HCT116 (cell line): ENCODE data around the gene RABGGTA. TPM values are rescaled to one million over a fixed set of nuclear protein-coding genes. Genes with fewer than 3 reads are reported as not detected.

Experiments
- ATAC-seq: fragments of 200-7000 bp; cut with Tn5 transposase; 2 replicates; pipeline ENCODE4 v1.9.1; 2020; ENCODE audit warnings: mild to moderate bottlenecking, moderate library complexity
- BruUV-seq: library from RNA; stranded (reverse); fragments of 400-500 nt; replicated peaks from 2 replicates; lab custom pipeline; 2021; lab: Mats Ljungman, UMichigan
- CTCF ChIA-PET: fragments of 300-600 bp; sonication (Branson Sonifier 250); formaldehyde crosslinking; loops from one replicate; lab custom pipeline; 2021; ENCODE audit warnings: antibody characterized with exemption; lab: Charles Lee
- POLR2A ChIA-PET: fragments of 300-600, 350-600 bp; sonication (Branson Sonifier 250); formaldehyde crosslinking; loops from one replicate; lab custom pipeline; 2021; ENCODE audit warnings: antibody characterized with exemption; lab: Charles Lee
- RAD21 ChIA-PET, 2 experiments: fragments of 300-600 bp; sonication (Branson Sonifier 250); formaldehyde crosslinking; loops; one replicate each; lab custom pipeline; 2023; ENCODE audit warnings: low total read pairs in 2 of 2; ENCODE audit not compliant: uncharacterized antibody in 2 of 2, unreplicated experiment in 2 of 2, low non-redundant PET in 1 of 2; lab: Charles Lee
- DNase-seq: peaks from one replicate; pipeline ENCODE4 v3.0.0-alpha.2; 2010; ENCODE audit warnings: low read depth, low spot score
- H2AFZ ChIP-seq: fragments of 200-600 bp; shearing (Covaris generic), sonication (generic); 2 replicates; pipeline ENCODE4 v1.6.1; 2017; ENCODE audit warnings: low read depth, mixed run types, mixed read lengths, antibody characterized with exemption, low read length; ENCODE audit not compliant: poor library complexity, severe bottlenecking
- H3K27ac ChIP-seq: 2 replicates; pipeline ENCODE4 v1.5.1; 2012; ENCODE audit warnings: low read depth, low read length
- H3K27me3 ChIP-seq: fragments of 200-600 bp; sonication (generic); 2 replicates; pipeline ENCODE4 v1.6.1; 2016; ENCODE audit warnings: mixed run types, low read length, mixed read lengths; ENCODE audit not compliant: insufficient read depth
- H3K36me3 ChIP-seq, 2 experiments: fragments of 200-500 bp in 1 of 2; fragments of 200-600 bp in 1 of 2; sonication (Bioruptor generic) in 1 of 2; sonication (generic) in 1 of 2; 2 replicates each; pipeline versions ENCODE4 v1.5.1 to v1.6.1; 2014 to 2016; ENCODE audit warnings: low read length in 2 of 2, inconsistent platforms in 1 of 2, mixed read lengths in 1 of 2, mixed run types in 1 of 2; ENCODE audit not compliant: insufficient read depth in 2 of 2, control insufficient read depth in 1 of 2
- H3K4me1 ChIP-seq, 2 experiments: fragments of 200-600 bp in 1 of 2; sonication (generic) in 1 of 2; 2 replicates each; pipeline versions ENCODE4 v1.5.1 to v1.6.1; 2012 to 2017; ENCODE audit warnings: low read length in 2 of 2, inconsistent platforms in 1 of 2, mild to moderate bottlenecking in 1 of 2, mixed read lengths in 1 of 2, mixed run types in 1 of 2, moderate library complexity in 1 of 2; ENCODE audit not compliant: insufficient read depth in 2 of 2, control insufficient read depth in 1 of 2
- H3K4me2 ChIP-seq: fragments of 200-600 bp; sonication (generic); 2 replicates; pipeline ENCODE4 v1.6.1; 2017; ENCODE audit warnings: mixed run types, low read length, mixed read lengths
- H3K4me3 ChIP-seq, 2 experiments: fragments of 200-600 bp in 1 of 2; sonication (generic) in 1 of 2; replicated peaks in 1 of 2; 2 replicates each; pipeline ENCODE4 v1.5.1; 2011 to 2016; ENCODE audit warnings: low read length in 2 of 2, control low read depth in 1 of 2, low read depth in 1 of 2, mild to moderate bottlenecking in 1 of 2, mixed read lengths in 1 of 2, mixed run types in 1 of 2
- H3K79me2 ChIP-seq: fragments of 200-600 bp; sonication (generic); 2 replicates; pipeline ENCODE4 v1.6.1; 2017; ENCODE audit warnings: mild to moderate bottlenecking, mixed run types, low read length, moderate library complexity, mixed read lengths; ENCODE audit not compliant: insufficient read depth
- H3K9ac ChIP-seq: fragments of 200-600 bp; sonication (generic); 2 replicates; pipeline ENCODE4 v1.6.1; 2016; ENCODE audit warnings: low read length, mixed read lengths
- H3K9me2 ChIP-seq: fragments of 200-600 bp; sonication (generic), shearing (Covaris generic); 2 replicates; pipeline ENCODE4 v1.6.1; 2017; ENCODE audit warnings: mixed run types, mild to moderate bottlenecking, moderate library complexity; ENCODE audit not compliant: insufficient read depth
- H3K9me3 ChIP-seq, 2 experiments: fragments of 200-500 bp in 1 of 2; fragments of 200-600 bp in 1 of 2; sonication (Bioruptor generic) in 1 of 2; sonication (generic) in 1 of 2; 2 replicates each; pipeline ENCODE4 v1.6.1; 2014 to 2017; ENCODE audit warnings: low read length in 2 of 2, mixed read lengths in 2 of 2, inconsistent platforms in 1 of 2, low read depth in 1 of 2, mild to moderate bottlenecking in 1 of 2, mixed run types in 1 of 2, moderate library complexity in 1 of 2; ENCODE audit not compliant: control insufficient read depth in 1 of 2, insufficient read depth in 1 of 2
- H4K20me1 ChIP-seq: fragments of 200-600 bp; sonication (generic), shearing (Covaris generic); 2 replicates; pipeline ENCODE4 v1.6.1; 2017; ENCODE audit warnings: mixed run types, mild to moderate bottlenecking, moderate library complexity; ENCODE audit not compliant: insufficient read depth
- CBX3 ChIP-seq: IDR thresholded peaks from 2 replicates; pipeline ENCODE4 v1.6.1; 2012; ENCODE audit warnings: low read depth
- ELF1 ChIP-seq: IDR thresholded peaks from 2 replicates; pipeline ENCODE4 v1.6.1; 2012; ENCODE audit warnings: low read depth, borderline replicate concordance
- EZH2phosphoT487 ChIP-seq: fragments of 200-600 bp; IDR thresholded peaks from 2 replicates; pipeline ENCODE4 v1.6.1; 2018; ENCODE audit warnings: antibody characterized with exemption, borderline replicate concordance
- JUND ChIP-seq: IDR thresholded peaks from 2 replicates; pipeline ENCODE4 v1.6.1; 2012
- SIN3A ChIP-seq: IDR thresholded peaks from 2 replicates; pipeline ENCODE4 v1.6.1; 2012; ENCODE audit warnings: low read depth
- TCF7L2 ChIP-seq: IDR thresholded peaks from 2 replicates; pipeline ENCODE4 v1.7.0; 2011; ENCODE audit warnings: borderline replicate concordance, inconsistent platforms; ENCODE audit not compliant: insufficient read depth, insufficient read length; ENCODE audit errors: extremely low read depth
- YY1 ChIP-seq: IDR thresholded peaks from 2 replicates; pipeline ENCODE4 v1.6.1; 2011; ENCODE audit warnings: low read length, low read depth, moderate library complexity, mild to moderate bottlenecking; ENCODE audit not compliant: insufficient replicate concordance; ENCODE audit errors: extremely low read depth
- ZNF274 ChIP-seq: fragments of 200-500 bp; sonication (Bioruptor generic); IDR thresholded peaks from 2 replicates; pipeline ENCODE4 v1.6.1; 2014; ENCODE audit warnings: mild to moderate bottlenecking, low read depth, low read length, inconsistent platforms
- intact Hi-C: fragments of 100-400 bp; cut with micrococcal nuclease; formaldehyde crosslinking; loops from 2 replicates; pipeline ENCODE4 v1.10.0; 2022
- total RNA-seq: library from RNA; stranded (reverse); gene quantifications from one replicate; pipeline ENCODE4 v1.2.1, GENCODE V29; 2021; ENCODE audit not compliant: unreplicated experiment
- TF ChIP-seq, protein P1 (sequence below), 3 experiments: fragments of 200-600 bp in 1 of 3; sonication (generic) in 1 of 3; IDR thresholded peaks in 2 of 3; conservative IDR thresholded peaks in 1 of 3; 2 replicates each; pipeline ENCODE4 v1.5.1; 2012 to 2017; ENCODE audit warnings: low read depth in 2 of 3, low read length in 2 of 3, antibody characterized with exemption in 1 of 3, borderline replicate concordance in 1 of 3, control low read depth in 1 of 3, mild to moderate bottlenecking in 1 of 3, mixed read lengths in 1 of 3, mixed run types in 1 of 3, moderate library complexity in 1 of 3; ENCODE audit not compliant: insufficient read depth in 1 of 3
- TF ChIP-seq, protein P2 (sequence below): IDR thresholded peaks from 2 replicates; pipeline ENCODE4 v1.6.1; 2012
- TF ChIP-seq, protein P3 (sequence below): IDR thresholded peaks from 2 replicates; pipeline ENCODE4 v1.6.1; 2012; ENCODE audit warnings: low read depth
- TF ChIP-seq, protein P4 (sequence below): IDR thresholded peaks from 2 replicates; pipeline ENCODE4 v1.6.1; 2011; ENCODE audit warnings: mild to moderate bottlenecking, low read length, moderate library complexity; ENCODE audit not compliant: insufficient replicate concordance; ENCODE audit errors: extremely low read depth

RABGGTA gene
- total RNA-seq, 1 experiment from 2014 or later, result 40.8 TPM

DNA sequence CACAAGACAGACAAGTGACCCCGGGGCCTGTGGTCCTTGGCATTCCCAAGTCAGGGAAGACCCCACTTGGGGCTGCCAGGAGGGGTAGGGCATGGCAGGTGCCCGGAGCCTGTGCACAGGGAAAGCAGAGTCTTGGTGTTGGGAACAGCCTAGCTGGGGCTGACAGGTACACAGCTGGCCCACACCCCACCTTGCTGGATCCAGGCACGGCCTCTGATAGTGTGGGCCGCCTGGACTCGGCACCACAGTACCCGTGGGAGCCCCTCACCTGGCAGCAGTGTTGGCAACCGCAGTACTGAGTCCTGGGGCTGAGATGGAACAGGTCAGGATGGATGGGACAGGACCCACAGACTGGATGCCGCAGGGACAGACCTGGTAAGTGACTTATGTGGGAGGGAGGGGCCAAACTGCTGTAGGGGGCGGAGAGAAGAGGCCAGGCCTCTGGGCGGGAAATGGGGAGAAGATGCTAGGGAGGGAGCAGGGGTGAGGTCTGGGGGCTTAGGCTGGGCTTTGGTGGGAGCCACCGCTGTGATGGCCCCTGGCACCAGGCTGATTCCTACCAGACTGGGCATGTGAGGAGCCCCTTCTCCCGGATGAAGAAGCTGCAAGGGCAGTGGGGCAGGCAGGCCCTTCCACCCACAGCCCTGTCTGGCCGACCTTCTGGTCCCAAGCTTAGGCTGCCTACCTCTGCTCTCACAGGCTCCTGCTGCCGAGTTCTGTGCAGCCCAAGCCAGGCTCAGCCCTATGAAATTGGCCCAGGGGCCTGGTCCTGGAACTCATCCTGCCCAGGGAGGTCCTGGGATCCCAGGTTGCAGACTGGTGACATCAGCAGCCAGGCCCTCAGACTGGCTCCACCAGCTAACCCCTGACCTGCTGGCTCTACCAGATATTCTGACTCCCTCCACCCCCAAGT is 8.3 kb downstream of the RABGGTA start, which contains the start of gene TGM1:
TSS of gene TGM1 (minus strand) at position 357 of the 913 bp plus-strand sequence. CDS start 825 bp downstream, outside the sequence.
- H4K20me1 ChIP-seq, result no peaks in the 10 kb centered on the region
- intact Hi-C loops, result no loop called here
- no peak within 1 kb of the TSS for H3K4me3 ChIP-seq
- no peaks in the 10 kb centered on the region for H3K36me3 ChIP-seq
- ChIA-PET POLR2A (interaction anchor here (2.2 kb wide), 1 partner anchor 8 kb away, joined by 8 read pairs; the partner anchor contains the start of gene RABGGTA), CTCF (no interaction called here), RAD21 (no interaction called here)
- no peak within 1 kb of the TSS for H3K27ac ChIP-seq
- no peaks in the 10 kb centered on the region for H3K9me3 ChIP-seq
- BruUV-seq, result no TSS peak
- no peak within 1 kb of the TSS for H3K9ac ChIP-seq
- TF ChIP-seq CBX3, result no peak
- TF ChIP-seq, protein P1, sequence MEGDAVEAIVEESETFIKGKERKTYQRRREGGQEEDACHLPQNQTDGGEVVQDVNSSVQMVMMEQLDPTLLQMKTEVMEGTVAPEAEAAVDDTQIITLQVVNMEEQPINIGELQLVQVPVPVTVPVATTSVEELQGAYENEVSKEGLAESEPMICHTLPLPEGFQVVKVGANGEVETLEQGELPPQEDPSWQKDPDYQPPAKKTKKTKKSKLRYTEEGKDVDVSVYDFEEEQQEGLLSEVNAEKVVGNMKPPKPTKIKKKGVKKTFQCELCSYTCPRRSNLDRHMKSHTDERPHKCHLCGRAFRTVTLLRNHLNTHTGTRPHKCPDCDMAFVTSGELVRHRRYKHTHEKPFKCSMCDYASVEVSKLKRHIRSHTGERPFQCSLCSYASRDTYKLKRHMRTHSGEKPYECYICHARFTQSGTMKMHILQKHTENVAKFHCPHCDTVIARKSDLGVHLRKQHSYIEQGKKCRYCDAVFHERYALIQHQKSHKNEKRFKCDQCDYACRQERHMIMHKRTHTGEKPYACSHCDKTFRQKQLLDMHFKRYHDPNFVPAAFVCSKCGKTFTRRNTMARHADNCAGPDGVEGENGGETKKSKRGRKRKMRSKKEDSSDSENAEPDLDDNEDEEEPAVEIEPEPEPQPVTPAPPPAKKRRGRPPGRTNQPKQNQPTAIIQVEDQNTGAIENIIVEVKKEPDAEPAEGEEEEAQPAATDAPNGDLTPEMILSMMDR (IDR thresholded peaks at IDR 0.05 in 2 of 3, conservative IDR thresholded peaks at IDR 0.05 in 1 of 3; ENCODE audit: borderline replicate concordance in 1 of 3, insufficient read depth in 1 of 3, low read depth in 2 of 3, low read length in 2 of 3), result no peak
- no peak for TF ChIP-seq TCF7L2
- TF ChIP-seq, protein P2, sequence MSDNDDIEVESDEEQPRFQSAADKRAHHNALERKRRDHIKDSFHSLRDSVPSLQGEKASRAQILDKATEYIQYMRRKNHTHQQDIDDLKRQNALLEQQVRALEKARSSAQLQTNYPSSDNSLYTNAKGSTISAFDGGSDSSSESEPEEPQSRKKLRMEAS, result no peak
- TF ChIP-seq JUND, result no peak
- TF ChIP-seq ZNF274, result no peak
- TF ChIP-seq SIN3A, result no peak
- TF ChIP-seq EZH2phosphoT487, result no peak
- TF ChIP-seq, protein P3, sequence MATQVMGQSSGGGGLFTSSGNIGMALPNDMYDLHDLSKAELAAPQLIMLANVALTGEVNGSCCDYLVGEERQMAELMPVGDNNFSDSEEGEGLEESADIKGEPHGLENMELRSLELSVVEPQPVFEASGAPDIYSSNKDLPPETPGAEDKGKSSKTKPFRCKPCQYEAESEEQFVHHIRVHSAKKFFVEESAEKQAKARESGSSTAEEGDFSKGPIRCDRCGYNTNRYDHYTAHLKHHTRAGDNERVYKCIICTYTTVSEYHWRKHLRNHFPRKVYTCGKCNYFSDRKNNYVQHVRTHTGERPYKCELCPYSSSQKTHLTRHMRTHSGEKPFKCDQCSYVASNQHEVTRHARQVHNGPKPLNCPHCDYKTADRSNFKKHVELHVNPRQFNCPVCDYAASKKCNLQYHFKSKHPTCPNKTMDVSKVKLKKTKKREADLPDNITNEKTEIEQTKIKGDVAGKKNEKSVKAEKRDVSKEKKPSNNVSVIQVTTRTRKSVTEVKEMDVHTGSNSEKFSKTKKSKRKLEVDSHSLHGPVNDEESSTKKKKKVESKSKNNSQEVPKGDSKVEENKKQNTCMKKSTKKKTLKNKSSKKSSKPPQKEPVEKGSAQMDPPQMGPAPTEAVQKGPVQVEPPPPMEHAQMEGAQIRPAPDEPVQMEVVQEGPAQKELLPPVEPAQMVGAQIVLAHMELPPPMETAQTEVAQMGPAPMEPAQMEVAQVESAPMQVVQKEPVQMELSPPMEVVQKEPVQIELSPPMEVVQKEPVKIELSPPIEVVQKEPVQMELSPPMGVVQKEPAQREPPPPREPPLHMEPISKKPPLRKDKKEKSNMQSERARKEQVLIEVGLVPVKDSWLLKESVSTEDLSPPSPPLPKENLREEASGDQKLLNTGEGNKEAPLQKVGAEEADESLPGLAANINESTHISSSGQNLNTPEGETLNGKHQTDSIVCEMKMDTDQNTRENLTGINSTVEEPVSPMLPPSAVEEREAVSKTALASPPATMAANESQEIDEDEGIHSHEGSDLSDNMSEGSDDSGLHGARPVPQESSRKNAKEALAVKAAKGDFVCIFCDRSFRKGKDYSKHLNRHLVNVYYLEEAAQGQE, result no peak
- TF ChIP-seq ELF1, result no peak
- no peak for TF ChIP-seq YY1
- TF ChIP-seq, protein P4, sequence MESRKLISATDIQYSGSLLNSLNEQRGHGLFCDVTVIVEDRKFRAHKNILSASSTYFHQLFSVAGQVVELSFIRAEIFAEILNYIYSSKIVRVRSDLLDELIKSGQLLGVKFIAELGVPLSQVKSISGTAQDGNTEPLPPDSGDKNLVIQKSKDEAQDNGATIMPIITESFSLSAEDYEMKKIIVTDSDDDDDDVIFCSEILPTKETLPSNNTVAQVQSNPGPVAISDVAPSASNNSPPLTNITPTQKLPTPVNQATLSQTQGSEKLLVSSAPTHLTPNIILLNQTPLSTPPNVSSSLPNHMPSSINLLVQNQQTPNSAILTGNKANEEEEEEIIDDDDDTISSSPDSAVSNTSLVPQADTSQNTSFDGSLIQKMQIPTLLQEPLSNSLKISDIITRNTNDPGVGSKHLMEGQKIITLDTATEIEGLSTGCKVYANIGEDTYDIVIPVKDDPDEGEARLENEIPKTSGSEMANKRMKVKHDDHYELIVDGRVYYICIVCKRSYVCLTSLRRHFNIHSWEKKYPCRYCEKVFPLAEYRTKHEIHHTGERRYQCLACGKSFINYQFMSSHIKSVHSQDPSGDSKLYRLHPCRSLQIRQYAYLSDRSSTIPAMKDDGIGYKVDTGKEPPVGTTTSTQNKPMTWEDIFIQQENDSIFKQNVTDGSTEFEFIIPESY, result no peak
- DNase-seq (no peak), ATAC-seq (peak; percentile 48)
- no peaks in the 10 kb centered on the region for H3K9me2 ChIP-seq
- no peaks in the 10 kb centered on the region for H3K79me2 ChIP-seq
- peaks cover 10 to 14% of the 10 kb centered on the region in 2 experiments for H3K4me1 ChIP-seq
- no peak within 1 kb of the TSS for H3K4me2 ChIP-seq
- H2AFZ ChIP-seq, result no peak within 1 kb of the TSS
- no peaks in the 10 kb centered on the region for H3K27me3 ChIP-seq
